VCaP (cell line): Measurements from ENCODE around the gene AGFG2.

Experiments used
- H3K27ac ChIP-seq: fragments of 450-650 bp; 2 replicates; pipeline ENCODE4 v1.5.1; 2017
- TF ChIP-seq, protein P1 (sequence below): fragments of 450-650 bp; conservative IDR thresholded peaks from 2 replicates; pipeline ENCODE4 v1.5.1; 2017; ENCODE audit warnings: mild to moderate bottlenecking, moderate library complexity

AGFG2 gene

DNA sequence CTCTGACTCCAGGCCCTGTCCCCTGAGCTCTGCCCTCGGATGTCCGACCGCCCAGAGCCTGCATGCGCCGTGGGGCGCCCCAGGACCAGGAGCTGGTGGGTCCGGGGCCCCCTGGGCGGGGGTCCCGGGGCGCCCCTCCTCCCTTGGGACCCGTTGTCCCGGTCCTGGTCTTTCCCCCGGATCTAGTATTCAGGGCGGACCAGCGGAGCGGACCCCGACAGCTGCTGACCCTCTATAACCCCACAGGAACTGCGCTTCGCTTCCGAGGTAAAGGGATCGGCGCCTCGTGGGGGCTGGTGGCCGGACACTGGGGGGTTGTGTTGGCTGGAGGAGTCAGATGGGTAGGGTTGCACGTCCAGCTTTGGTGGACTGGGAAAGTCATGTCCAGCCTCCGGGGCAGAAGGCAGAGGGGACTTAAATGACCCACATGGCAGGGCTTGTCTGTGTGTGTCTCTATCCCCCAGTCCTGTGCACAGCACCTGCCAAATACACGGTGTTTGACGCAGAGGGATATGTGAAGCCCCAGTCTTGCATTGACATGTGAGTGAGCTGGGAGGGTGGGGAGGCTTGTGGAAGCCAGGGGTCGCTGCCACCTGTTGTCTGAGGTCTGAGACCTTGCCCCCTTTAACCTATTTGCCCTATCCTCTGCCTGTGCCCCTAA is 73.9 kb downstream of the AGFG2 start:
- TF ChIP-seq, protein P1, sequence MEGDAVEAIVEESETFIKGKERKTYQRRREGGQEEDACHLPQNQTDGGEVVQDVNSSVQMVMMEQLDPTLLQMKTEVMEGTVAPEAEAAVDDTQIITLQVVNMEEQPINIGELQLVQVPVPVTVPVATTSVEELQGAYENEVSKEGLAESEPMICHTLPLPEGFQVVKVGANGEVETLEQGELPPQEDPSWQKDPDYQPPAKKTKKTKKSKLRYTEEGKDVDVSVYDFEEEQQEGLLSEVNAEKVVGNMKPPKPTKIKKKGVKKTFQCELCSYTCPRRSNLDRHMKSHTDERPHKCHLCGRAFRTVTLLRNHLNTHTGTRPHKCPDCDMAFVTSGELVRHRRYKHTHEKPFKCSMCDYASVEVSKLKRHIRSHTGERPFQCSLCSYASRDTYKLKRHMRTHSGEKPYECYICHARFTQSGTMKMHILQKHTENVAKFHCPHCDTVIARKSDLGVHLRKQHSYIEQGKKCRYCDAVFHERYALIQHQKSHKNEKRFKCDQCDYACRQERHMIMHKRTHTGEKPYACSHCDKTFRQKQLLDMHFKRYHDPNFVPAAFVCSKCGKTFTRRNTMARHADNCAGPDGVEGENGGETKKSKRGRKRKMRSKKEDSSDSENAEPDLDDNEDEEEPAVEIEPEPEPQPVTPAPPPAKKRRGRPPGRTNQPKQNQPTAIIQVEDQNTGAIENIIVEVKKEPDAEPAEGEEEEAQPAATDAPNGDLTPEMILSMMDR = no peak; the same call in 1 of the 2 replicates
- H3K27ac ChIP-seq = peak overlapping the region; percentile 84

DNA sequence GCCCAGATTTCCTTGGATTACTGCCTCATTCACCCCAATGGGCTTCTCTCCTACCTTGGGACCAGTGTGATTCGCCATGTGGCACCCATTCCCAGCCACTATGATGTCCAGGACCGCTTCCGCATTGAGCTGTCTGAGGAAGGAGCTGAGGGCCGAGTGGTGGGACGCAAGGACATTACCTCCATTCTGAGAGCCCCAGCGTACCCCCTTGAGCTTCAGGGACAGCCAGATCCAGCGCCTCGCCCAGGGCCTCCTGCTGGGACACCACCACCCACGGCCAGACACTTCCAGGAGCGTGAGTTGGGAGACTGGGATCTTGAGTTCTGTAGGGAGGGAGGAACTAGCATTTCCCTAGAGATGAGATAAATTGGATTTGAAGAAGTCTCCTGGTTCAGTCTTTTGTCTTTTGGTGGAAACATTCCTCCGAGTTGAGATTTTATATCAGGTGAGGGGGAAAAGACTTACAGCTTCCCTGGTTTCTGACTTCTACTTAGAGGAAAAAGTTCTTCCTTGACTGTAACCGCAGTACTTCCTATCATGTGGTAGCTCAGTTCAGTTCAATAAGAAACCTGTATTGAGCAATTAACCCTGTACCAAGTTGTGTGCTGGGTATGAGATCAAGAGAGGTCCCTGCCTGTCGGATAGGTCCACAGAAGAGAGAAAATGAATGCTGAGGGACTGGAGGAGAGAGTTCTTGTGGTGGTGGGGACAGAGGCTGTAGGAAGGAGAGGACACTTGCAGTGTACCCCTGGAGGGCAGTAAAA is 74.6 kb downstream of the AGFG2 start:
- H3K27ac ChIP-seq = no peak overlapping the region; the same call in 1 of the 2 replicates
- TF ChIP-seq, protein P1 = no peak

DNA sequence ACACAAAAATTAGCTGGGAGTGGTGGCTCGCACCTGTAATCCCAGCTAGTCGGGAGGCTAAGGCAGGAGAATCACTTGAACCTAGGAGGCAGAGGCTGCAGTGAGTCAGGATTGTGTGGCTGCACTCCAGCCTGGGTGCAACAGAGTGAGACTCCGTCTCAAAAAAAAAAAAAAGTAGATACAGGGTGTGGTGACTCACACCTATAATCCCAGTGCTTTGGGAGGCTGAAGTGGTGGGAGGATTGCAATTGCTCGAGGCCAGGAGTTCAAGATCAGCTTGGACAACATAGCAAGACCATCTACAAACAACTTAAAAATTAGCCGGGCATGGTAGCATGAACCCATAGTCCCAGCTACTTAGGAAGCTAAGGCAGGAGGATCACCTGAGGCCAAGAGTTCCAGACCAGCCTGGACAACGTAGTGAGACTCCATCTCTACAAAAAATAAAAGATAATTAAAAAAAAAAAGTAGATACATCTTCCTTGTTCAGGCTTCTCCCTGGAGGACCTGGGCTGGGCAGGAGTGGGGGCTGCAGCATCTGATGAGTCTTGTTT is 75.4 kb downstream of the AGFG2 start:
- H3K27ac ChIP-seq = no peak overlapping the region
- TF ChIP-seq, protein P1 = no peak
